ENCODE results near the gene GALNT6.

Gene GALNT6

DNA sequence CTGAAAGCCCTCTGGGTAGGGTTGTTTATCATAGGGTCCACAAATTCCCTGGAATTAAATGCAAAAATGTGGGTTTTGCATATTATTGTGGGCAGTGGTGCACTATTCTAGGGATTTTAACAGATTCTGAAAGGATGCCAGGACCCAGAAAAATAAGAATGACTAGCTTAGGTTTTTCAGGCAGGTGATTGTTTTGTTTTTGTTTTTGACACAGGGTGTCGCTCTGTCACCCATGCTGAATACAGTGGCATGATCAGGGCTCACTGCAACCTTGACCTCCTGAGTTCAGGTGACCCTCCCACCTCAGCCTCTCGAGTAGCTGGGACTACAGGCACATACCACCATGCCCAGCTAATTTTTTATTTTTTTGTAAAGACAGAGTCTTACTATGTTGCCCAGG lies 19.2 kb downstream of the GALNT6 start:
- TF ChIP-seq, protein P1, sequence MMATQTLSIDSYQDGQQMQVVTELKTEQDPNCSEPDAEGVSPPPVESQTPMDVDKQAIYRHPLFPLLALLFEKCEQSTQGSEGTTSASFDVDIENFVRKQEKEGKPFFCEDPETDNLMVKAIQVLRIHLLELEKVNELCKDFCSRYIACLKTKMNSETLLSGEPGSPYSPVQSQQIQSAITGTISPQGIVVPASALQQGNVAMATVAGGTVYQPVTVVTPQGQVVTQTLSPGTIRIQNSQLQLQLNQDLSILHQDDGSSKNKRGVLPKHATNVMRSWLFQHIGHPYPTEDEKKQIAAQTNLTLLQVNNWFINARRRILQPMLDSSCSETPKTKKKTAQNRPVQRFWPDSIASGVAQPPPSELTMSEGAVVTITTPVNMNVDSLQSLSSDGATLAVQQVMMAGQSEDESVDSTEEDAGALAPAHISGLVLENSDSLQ (IDR thresholded peaks at IDR 0.05), result no peak
- TF ChIP-seq TARDBP (IDR thresholded peaks at IDR 0.05) (no peak), ARNT (IDR thresholded peaks at IDR 0.05) (no peak), SUZ12 (IDR thresholded peaks at IDR 0.05) (no peak), FOXK2 (IDR thresholded peaks at IDR 0.05) (no peak), L3MBTL2 (conservative IDR thresholded peaks at IDR 0.05) (no peak), FOXM1 (IDR thresholded peaks at IDR 0.05; ENCODE audit: borderline replicate concordance) (no peak), FOXA1 (IDR thresholded peaks at IDR 0.05) (no peak), ZNF384 (IDR thresholded peaks at IDR 0.05) (no peak), ELF4 (IDR thresholded peaks at IDR 0.05) (no peak), NFRKB (IDR thresholded peaks at IDR 0.05) (no peak)
- no peak for DNase-seq (ENCODE audit: extremely low spot score)
- ChIA-PET POLR2A (interaction anchor here (0.7 to 1.0 kb wide), 3 partner anchors 9 to 183 kb away, joined by 3 to 4 read pairs (median 3); no protein-coding TSS in a partner anchor), CTCF (interaction anchor here (0.6 to 1.5 kb wide), 6 partner anchors 17 to 634 kb away, joined by 3 to 4 read pairs (median 4); partner anchors contain the start of gene GALNT6)

DNA sequence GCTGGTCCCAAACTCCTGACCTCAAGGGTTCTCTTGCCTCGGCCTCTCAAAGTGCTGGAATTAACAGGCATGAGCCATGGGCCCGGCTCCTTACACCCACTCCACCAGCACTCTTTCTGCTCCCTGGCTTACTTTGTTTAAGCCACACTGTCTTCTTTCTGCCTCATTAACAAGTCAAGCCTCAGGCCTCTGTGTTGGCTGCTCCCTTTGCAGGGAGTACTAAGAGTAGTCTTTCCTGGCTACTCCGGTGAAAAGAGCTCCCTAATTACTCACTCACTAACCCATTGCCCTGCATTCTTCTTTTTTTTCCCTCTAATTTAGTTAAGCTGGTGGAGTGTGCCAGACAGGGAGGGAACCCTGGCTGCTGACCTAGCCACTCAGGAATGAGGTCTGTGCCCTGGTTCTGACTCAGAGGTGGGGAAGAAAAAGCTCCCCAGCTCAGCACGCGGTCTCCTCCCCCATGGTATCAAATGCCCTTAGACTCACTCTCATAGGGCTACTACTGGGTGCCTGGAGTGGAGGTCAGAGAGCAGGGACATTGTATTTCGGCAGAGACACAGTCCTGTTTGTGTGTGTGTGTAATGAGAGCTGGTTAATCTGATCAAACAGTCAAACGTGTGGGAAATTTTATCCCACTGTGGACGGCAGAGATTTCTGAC lies 19.8 kb downstream of the GALNT6 start:
- POLR2A ChIA-PET, result interaction anchor here (0.7 to 1.0 kb wide), 3 partner anchors 9 to 183 kb away, joined by 3 to 4 read pairs (median 3); no protein-coding TSS in a partner anchor
- TF ChIP-seq L3MBTL2 (conservative IDR thresholded peaks at IDR 0.05), result 0 out of 2 replicates have a peak, but pooled peaks have one; percentile 21
- TF ChIP-seq FOXK2 (IDR thresholded peaks at IDR 0.05), result no peak
- TF ChIP-seq, protein P1 (IDR thresholded peaks at IDR 0.05), result no peak
- DNase-seq (ENCODE audit: extremely low spot score), result peak; percentile 55
- CTCF ChIA-PET, result interaction anchor here (0.6 to 1.5 kb wide), 5 partner anchors 17 to 254 kb away, joined by 3 to 4 read pairs (median 4); partner anchors contain the start of gene GALNT6

DNA sequence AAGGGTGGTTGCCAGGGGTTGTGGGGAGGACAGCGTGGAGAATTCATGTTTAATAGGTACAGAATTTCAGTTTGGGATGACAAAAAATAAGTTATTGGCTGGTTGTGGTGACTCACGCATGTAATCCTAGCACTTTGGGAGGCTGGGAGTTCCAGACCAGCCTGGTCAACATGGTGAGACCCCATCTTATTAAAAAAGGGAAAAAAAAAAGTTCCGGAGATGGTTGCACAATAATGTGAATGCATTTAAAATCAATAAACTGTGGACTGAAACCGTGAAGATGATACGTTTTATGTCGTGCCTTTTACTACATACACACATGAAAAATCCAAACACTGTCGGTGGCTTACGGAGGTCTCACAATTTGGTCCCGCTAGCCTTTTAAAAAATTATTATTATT lies 20.5 kb downstream of the GALNT6 start:
- no peak for TF ChIP-seq SP1 (IDR thresholded peaks at IDR 0.05)
- TF ChIP-seq LEF1 (IDR thresholded peaks at IDR 0.05; ENCODE audit: borderline replicate concordance), result no peak
- TF ChIP-seq ELF4 (IDR thresholded peaks at IDR 0.05), result no peak
- no peak for TF ChIP-seq ARNT (IDR thresholded peaks at IDR 0.05)
- TF ChIP-seq L3MBTL2 (conservative IDR thresholded peaks at IDR 0.05), result no peak
- no peak for TF ChIP-seq FOXK2 (IDR thresholded peaks at IDR 0.05)
- TF ChIP-seq FOXM1 (IDR thresholded peaks at IDR 0.05; ENCODE audit: borderline replicate concordance), result no peak
- TF ChIP-seq ZNF384 (IDR thresholded peaks at IDR 0.05), result no peak
- no peak for TF ChIP-seq CTBP1 (IDR thresholded peaks at IDR 0.05; ENCODE audit: borderline replicate concordance)
- TF ChIP-seq TARDBP (IDR thresholded peaks at IDR 0.05), result no peak
- TF ChIP-seq, protein P1 (IDR thresholded peaks at IDR 0.05), result no peak
- TF ChIP-seq NFRKB (IDR thresholded peaks at IDR 0.05), result no peak
- TF ChIP-seq FOXA1 (IDR thresholded peaks at IDR 0.05), result no peak
- no peak for TF ChIP-seq BHLHE40 (IDR thresholded peaks at IDR 0.05; ENCODE audit: borderline replicate concordance)
- no peak for TF ChIP-seq SUZ12 (IDR thresholded peaks at IDR 0.05)
- no peak for TF ChIP-seq HDGF (IDR thresholded peaks at IDR 0.05; ENCODE audit: borderline replicate concordance)
- no peak for DNase-seq (ENCODE audit: extremely low spot score)
- POLR2A ChIA-PET, result no interaction called here
- CTCF ChIA-PET, result interaction anchor here (1.3 kb wide), 1 partner anchor 29 kb away, joined by 4 read pairs; no protein-coding TSS in a partner anchor

DNA sequence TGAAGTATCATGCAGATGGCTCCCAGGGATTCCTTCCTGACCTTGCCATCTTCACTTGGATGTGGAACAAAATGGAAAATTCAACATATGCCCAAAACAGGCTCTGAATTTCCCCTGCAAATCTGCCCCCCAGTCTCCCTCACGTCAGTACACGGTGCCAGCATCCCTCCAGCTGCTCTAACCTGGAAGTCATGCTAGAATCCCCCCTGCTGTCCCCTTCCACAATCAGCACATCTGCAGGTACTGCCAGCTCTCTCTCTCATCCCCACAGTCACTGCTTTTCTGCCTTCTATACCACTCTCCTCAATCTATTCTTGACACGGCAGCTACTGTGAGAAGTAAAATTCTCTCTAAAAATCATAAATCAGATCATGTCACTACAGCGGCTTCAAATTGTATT lies 21.6 kb downstream of the GALNT6 start:
- POLR2A ChIA-PET, result no interaction called here
- no peak for TF ChIP-seq ARNT (IDR thresholded peaks at IDR 0.05)
- CTCF ChIA-PET, result no interaction called here
- DNase-seq (ENCODE audit: extremely low spot score), result no peak

DNA sequence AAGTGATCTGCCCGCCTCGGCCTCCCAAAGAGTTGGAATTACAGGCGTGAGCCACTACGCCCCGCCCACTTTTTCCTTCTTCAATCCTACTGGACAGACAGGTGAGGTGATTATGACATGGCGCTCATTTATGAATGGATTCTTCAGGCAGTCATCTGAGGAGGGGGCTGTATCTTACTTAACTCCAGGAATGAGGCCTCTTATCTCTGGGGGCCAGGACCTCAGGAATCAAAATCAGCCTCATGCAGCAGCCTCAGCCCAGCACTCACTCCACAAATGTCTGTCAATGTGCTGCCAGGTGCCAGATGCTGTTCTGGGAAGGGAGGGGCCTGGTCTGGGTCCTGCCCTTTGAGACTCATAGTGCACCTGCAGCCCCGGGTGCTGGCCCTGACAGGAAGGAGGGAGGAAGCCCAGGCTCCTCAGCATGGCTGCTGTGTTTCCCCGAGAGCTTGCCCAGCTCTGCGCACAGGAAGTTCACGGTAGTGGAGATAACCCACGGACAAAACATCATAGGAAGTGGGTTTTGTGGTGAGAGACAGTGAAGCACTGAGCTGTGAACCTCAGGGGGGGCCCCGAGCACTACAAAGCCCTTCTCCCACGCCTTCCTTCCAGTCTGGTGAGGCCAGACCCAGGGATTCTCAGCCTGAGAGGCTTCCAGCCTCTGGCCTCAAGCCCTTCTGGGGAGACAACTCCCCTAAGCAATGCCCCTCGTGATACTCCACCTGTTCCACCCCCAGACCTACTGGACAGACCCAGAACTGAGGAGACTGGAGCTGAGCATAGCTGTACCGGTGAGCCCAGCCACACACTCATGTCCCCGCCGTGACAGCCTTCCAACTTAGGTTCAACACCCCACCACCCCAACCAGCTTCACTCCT lies 22.3 kb downstream of the GALNT6 start:
- no peak for TF ChIP-seq L3MBTL2 (conservative IDR thresholded peaks at IDR 0.05)
- no peak for TF ChIP-seq CTBP1 (IDR thresholded peaks at IDR 0.05; ENCODE audit: borderline replicate concordance)
- TF ChIP-seq ELF4 (IDR thresholded peaks at IDR 0.05), result no peak
- no peak for TF ChIP-seq HDGF (IDR thresholded peaks at IDR 0.05; ENCODE audit: borderline replicate concordance)
- no peak for TF ChIP-seq FOXK2 (IDR thresholded peaks at IDR 0.05)
- no peak for TF ChIP-seq TARDBP (IDR thresholded peaks at IDR 0.05)
- TF ChIP-seq SP1 (IDR thresholded peaks at IDR 0.05), result no peak
- no peak for TF ChIP-seq LEF1 (IDR thresholded peaks at IDR 0.05; ENCODE audit: borderline replicate concordance)
- TF ChIP-seq NFRKB (IDR thresholded peaks at IDR 0.05), result no peak
- TF ChIP-seq SUZ12 (IDR thresholded peaks at IDR 0.05), result no peak
- TF ChIP-seq FOXA1 (IDR thresholded peaks at IDR 0.05), result no peak
- ChIA-PET CTCF (no interaction called here), POLR2A (no interaction called here)
- no peak for DNase-seq (ENCODE audit: extremely low spot score)

DNA sequence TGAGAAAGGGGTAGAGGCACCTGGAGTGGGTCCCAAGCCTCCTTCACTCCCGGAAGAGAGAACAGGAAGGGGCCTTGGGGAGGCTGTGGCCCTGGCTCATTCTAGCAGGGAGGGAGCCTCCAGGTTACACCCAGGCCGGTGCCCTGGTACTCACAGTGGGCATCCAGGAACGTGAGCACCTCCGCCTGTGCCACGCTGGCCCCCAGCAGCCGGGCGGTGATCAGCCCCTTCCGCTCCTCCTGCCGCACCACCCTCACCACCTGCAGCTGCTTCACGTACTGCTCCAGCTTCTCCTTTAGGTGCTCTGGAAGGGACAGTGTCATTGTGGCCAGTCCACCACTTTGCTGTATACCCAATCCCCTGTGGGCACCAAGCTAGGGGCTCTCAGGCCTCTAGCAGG lies 25.9 kb downstream of the GALNT6 start:
- TF ChIP-seq ARNT (IDR thresholded peaks at IDR 0.05) (no peak), CTBP1 (IDR thresholded peaks at IDR 0.05; ENCODE audit: borderline replicate concordance) (no peak), FOXM1 (IDR thresholded peaks at IDR 0.05; ENCODE audit: borderline replicate concordance) (no peak), SUZ12 (IDR thresholded peaks at IDR 0.05) (no peak), NFRKB (IDR thresholded peaks at IDR 0.05) (no peak), ZNF384 (IDR thresholded peaks at IDR 0.05) (no peak), FOXK2 (IDR thresholded peaks at IDR 0.05) (no peak), LEF1 (IDR thresholded peaks at IDR 0.05; ENCODE audit: borderline replicate concordance) (no peak), TARDBP (IDR thresholded peaks at IDR 0.05) (no peak), SP1 (IDR thresholded peaks at IDR 0.05) (no peak), HDGF (IDR thresholded peaks at IDR 0.05; ENCODE audit: borderline replicate concordance) (no peak), L3MBTL2 (conservative IDR thresholded peaks at IDR 0.05) (no peak), ELF4 (IDR thresholded peaks at IDR 0.05) (no peak), BHLHE40 (IDR thresholded peaks at IDR 0.05; ENCODE audit: borderline replicate concordance) (no peak), FOXA1 (IDR thresholded peaks at IDR 0.05) (no peak)
- TF ChIP-seq, protein P1 (IDR thresholded peaks at IDR 0.05), result no peak
- DNase-seq (ENCODE audit: extremely low spot score), result no peak
- ChIA-PET POLR2A (no interaction called here), CTCF (no interaction called here)

Measured in HEK293T (cell line).